Measurements from ENCODE around the gene ATP10A.

Gene ATP10A

DNA sequence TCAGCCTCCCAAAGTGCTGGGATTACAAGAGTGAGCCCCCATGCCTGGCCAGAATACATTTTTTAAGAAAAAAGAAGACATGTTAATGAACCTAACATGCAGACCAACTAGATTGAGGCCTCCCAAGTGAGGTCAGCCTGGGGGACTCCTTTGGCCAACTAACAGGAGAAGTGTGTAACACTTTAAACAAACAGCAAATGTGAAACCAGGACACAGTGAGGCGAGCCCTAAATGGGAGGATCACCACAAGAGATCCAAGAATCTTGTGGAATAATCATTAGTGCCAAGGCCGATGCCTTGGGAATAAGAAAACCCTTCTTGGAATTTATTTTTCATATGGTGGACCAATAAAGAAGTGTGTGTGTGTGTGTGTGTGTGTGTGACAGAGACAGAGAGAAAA, 73.9 kb downstream of the ATP10A start:
- Histone ChIP-seq H4K20me1 (ENCODE audit: insufficient read depth, low read length) (no peaks in the 10 kb centered on the region), H2AFZ (ENCODE audit: low read length) (no peak overlapping the region), H3K36me3 (ENCODE audit: insufficient read depth, low read length) (no peaks in the 10 kb centered on the region), H3K79me2 (ENCODE audit: insufficient read depth, low read length) (no peaks in the 10 kb centered on the region), H3K27me3 (ENCODE audit: insufficient read depth, low read length) (no peaks in the 10 kb centered on the region), H3K4me3 (ENCODE audit: low read depth, low read length, poor library complexity, severe bottlenecking) (no peak overlapping the region), H3K9ac (ENCODE audit: low read length) (no peak overlapping the region), H3K27ac (ENCODE audit: low read depth, low read length, poor library complexity, severe bottlenecking) (no peak overlapping the region), H3K4me2 (ENCODE audit: low read length) (no peak overlapping the region), H3K9me3 (ENCODE audit: low read length) (no peaks in the 10 kb centered on the region), H3K9me2 (ENCODE audit: low read depth, low read length) (no peaks in the 10 kb centered on the region), H3K4me1 (ENCODE audit: insufficient read depth, low read length, severe bottlenecking) (no peaks in the 10 kb centered on the region), H3F3A (ENCODE audit: insufficient read depth, low read length) (no peaks in the 10 kb centered on the region)
- TF ChIP-seq EZH2 (IDR thresholded peaks at IDR 0.05; ENCODE audit: borderline replicate concordance, low read length) = no peak

DNA sequence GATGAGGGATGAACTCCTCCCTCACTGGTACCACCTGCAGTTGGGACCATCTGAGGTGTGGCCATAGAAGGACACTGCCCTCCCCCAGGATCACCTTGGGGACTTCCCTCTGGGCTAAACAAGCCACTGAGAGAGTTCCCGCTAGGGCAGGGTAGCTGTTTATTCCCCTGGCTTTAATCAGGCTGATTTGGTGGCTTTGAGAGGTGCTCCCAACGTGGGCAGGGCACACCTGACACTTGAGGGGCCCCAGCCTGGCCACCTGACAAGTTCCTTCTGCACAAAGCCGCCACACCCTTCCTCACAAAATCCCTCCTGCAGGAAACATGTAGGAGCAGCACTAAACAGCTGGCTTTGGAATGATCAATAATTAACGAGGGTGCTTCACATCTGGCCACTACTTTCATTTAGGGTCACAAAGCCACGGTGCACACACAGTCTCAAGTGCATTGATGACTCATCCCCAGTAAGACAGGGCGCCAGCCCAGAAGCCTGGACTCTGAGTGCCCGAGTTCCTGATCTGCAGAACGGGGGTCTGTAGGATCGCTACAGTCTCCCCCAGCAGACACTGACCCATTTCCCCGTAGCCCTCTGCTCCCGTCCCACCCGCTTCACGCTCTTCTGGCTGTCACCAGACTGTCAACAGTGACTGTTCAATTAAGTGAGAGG, 75.1 kb downstream of the ATP10A start:
- H3K27ac ChIP-seq (ENCODE audit: low read depth, low read length, poor library complexity, severe bottlenecking) = no peak overlapping the region
- no peak overlapping the region for H3K4me3 ChIP-seq (ENCODE audit: low read depth, low read length, poor library complexity, severe bottlenecking)
- H2AFZ ChIP-seq (ENCODE audit: low read length) = no peak overlapping the region
- no peaks in the 10 kb centered on the region for H4K20me1 ChIP-seq (ENCODE audit: insufficient read depth, low read length)
- H3K79me2 ChIP-seq (ENCODE audit: insufficient read depth, low read length) = no peaks in the 10 kb centered on the region
- H3K27me3 ChIP-seq (ENCODE audit: insufficient read depth, low read length) = no peaks in the 10 kb centered on the region
- TF ChIP-seq, protein P1, sequence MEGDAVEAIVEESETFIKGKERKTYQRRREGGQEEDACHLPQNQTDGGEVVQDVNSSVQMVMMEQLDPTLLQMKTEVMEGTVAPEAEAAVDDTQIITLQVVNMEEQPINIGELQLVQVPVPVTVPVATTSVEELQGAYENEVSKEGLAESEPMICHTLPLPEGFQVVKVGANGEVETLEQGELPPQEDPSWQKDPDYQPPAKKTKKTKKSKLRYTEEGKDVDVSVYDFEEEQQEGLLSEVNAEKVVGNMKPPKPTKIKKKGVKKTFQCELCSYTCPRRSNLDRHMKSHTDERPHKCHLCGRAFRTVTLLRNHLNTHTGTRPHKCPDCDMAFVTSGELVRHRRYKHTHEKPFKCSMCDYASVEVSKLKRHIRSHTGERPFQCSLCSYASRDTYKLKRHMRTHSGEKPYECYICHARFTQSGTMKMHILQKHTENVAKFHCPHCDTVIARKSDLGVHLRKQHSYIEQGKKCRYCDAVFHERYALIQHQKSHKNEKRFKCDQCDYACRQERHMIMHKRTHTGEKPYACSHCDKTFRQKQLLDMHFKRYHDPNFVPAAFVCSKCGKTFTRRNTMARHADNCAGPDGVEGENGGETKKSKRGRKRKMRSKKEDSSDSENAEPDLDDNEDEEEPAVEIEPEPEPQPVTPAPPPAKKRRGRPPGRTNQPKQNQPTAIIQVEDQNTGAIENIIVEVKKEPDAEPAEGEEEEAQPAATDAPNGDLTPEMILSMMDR (IDR thresholded peaks at IDR 0.05; ENCODE audit: low read length) = no peak
- no peak for TF ChIP-seq EZH2 (IDR thresholded peaks at IDR 0.05; ENCODE audit: borderline replicate concordance, low read length)
- H3K36me3 ChIP-seq (ENCODE audit: insufficient read depth, low read length) = no peaks in the 10 kb centered on the region
- no peak overlapping the region for H3K9ac ChIP-seq (ENCODE audit: low read length)
- H3K4me1 ChIP-seq (ENCODE audit: insufficient read depth, low read length, severe bottlenecking) = no peaks in the 10 kb centered on the region
- H3K9me3 ChIP-seq (ENCODE audit: low read length) = no peaks in the 10 kb centered on the region
- H3F3A ChIP-seq (ENCODE audit: insufficient read depth, low read length) = no peaks in the 10 kb centered on the region
- no peak overlapping the region for H3K4me2 ChIP-seq (ENCODE audit: low read length)
- no peaks in the 10 kb centered on the region for H3K9me2 ChIP-seq (ENCODE audit: low read depth, low read length)

DNA sequence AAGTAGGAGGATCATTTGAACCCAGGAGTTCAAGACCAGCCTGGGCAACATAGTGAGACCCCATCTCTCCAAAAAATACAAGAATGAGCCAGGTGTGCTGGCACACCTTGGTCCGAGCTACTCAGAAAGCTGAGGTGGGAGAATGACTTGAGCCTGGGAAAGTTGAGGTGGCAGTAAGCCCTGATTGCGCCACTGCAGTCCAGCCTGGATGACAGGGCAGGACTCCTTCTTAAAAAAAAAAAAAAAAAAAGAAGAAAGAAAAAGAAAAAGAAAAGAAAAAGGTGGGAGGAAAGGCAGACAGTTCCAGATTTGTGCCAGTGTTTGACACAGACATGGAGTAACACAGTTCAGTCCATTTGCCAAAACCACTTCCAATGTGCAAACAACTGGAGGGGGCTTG, 75.7 kb downstream of the ATP10A start:
- H3K79me2 ChIP-seq (ENCODE audit: insufficient read depth, low read length) = no peaks in the 10 kb centered on the region

More for the DNA sequence above, 75.7 kb downstream of the ATP10A start:
- Histone ChIP-seq H3K27me3 (ENCODE audit: insufficient read depth, low read length) (no peaks in the 10 kb centered on the region), H3K9me3 (ENCODE audit: low read length) (no peaks in the 10 kb centered on the region), H4K20me1 (ENCODE audit: insufficient read depth, low read length) (no peaks in the 10 kb centered on the region), H3K4me1 (ENCODE audit: insufficient read depth, low read length, severe bottlenecking) (no peaks in the 10 kb centered on the region), H2AFZ (ENCODE audit: low read length) (no peak overlapping the region), H3K36me3 (ENCODE audit: insufficient read depth, low read length) (no peaks in the 10 kb centered on the region), H3K4me3 (ENCODE audit: low read depth, low read length, poor library complexity, severe bottlenecking) (no peak overlapping the region), H3K9ac (ENCODE audit: low read length) (no peak overlapping the region), H3K4me2 (ENCODE audit: low read length) (no peak overlapping the region), H3K9me2 (ENCODE audit: low read depth, low read length) (no peaks in the 10 kb centered on the region), H3F3A (ENCODE audit: insufficient read depth, low read length) (no peaks in the 10 kb centered on the region), H3K27ac (ENCODE audit: low read depth, low read length, poor library complexity, severe bottlenecking) (no peak overlapping the region)
- TF ChIP-seq, protein P1 (IDR thresholded peaks at IDR 0.05; ENCODE audit: low read length) = no peak
- no peak for TF ChIP-seq EZH2 (IDR thresholded peaks at IDR 0.05; ENCODE audit: borderline replicate concordance, low read length)
